GOT3 (cell line): ENCODE data around the gene WDR86.

Source experiments
- DNase-seq: peaks from one replicate; lab custom pipeline; 2025; ENCODE audit warnings: mixed read lengths; lab: John Stamatoyannopoulos, UW

WDR86 gene

GRCh38 chr7:151349507-151349853 lies 60.4 kb downstream of the WDR86 start:
- no peak for DNase-seq

DNA sequence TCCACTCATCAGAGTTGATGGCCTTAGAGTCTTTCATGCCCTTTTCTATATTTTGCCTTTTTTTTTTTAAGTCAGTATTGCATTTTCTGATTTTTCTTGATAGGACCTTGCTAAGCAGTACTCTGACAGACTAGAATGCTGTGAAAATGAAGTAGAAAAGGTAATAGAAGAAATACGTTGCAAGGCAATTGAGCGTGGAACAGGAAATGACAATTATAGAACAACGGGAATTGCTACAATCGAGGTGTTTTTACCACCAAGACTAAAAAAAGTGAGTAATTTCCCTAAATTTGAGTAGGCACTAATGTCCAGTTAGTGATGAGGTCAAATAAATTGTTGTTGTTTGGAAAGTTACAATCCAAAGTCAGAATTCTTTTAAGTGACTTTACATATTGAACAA lies 60.9 kb downstream of the WDR86 start:
- DNase-seq = no peak

GRCh38 chr7:151347200-151347599 lies 62.6 kb downstream of the WDR86 start:
- no peak for DNase-seq

- no peak for DNase-seq
These were observed 63.4 kb downstream of the WDR86 start for GRCh38 chr7:151346470-151346769.

- DNase-seq = no peak
These were observed 64.0 kb downstream of the WDR86 start for GRCh38 chr7:151345576-151346469.

- DNase-seq = no peak
These were observed 66.3 kb downstream of the WDR86 start for GRCh38 chr7:151343516-151343915.

GRCh38 chr7:151342811-151343210 lies 67.0 kb downstream of the WDR86 start:
- DNase-seq = no peak

DNA sequence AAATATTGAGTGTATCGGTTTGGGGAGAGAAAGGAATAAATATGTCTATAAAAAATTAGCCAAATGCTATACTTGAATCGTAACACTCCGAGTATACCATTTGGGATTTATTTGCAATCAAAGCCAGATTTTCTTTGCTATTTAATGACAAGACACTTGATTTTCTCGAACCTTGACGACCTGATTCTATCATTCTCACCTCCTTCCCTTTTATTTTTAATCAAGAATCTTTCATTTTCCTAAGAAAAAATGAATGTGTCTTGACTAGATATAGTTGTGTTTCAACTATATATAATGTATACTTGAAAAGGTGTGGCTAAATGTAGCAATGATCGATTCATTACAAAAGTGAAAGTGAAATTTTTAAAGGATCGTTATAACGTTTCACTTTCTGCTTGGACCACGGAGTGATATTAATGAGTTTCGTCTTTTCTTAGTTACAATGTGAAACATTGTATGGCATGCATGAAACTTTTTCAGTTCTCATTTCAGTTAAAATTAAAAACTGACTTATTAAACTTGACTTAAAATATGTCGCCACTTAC lies 67.7 kb downstream of the WDR86 start:
- DNase-seq = no peak

DNA sequence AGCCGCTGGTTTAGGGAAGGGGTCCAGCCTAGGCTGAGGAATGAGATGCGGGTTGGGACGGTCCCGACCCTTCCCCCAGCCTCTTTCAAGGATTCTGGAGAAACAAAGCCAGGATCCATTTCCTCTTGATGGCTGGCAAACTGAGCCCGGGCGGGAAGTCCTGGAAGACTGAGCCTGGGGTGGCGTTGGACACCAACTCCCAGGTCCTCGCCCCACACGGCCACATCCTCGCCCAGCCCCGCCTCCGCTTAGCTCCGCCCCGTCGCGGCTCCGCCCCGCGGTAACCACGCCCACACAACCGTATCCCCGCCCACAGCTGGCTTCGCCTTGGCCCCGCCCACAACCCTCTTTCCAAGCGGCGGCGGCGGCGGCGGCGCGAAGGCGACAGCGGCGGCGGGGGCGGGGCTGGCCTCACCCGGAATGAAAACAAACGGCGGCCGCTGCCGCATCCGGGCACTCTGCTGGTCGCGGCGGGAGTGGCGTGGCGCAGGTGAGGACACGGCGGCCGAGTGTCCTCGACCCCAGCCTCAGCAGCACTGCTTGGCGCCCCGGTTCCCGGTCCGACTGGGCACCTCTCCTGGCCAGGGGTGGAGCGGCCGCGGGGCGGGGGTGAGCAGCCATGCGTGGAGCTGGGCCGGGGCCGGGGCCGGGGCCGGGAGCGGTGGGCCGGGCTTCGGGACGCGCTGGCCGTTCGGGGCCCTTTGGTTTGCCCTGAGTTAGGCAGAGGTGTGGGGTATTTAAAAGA lies 68.3 kb downstream of the WDR86 start, which contains the start of gene NUB1:
Gene NUB1 (plus strand): TSS at position 456 of the 745 bp plus-strand sequence. CDS start 3,538 bp downstream, outside the sequence.
- DNase-seq = peak; percentile 51

DNA sequence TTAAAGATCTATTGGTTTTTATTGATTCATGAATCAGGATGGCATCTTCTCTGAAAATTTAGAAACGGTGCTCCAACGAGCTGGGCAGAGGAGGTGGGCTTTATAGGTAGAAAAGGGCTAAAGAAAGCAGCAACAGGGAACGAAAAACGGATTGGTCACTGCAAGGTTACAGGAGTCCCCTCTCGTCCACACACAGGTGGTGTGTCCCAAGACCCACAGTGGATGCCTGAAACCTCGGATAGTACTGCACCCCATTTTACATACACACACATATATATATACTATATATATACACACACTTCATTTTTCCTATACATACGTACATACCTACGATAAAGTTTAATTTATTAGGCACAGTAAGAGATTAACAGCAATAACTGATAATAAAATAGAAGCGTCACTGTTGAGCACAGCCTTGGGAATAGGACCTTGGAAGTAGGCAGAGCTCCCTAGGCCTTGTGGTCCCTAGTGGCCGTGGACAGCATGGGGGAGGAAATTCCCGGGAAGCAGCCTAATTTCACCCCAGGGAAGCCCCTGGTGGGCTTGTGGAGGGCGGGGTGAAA lies 69.0 kb downstream of the WDR86 start:
- no peak for DNase-seq

- DNase-seq = no peak
These were observed 70.0 kb downstream of the WDR86 start for GRCh38 chr7:151339651-151340382.

GRCh38 chr7:151338809-151339208 lies 71.0 kb downstream of the WDR86 start:
- no peak for DNase-seq

- no peak for DNase-seq
These were observed 72.5 kb downstream of the WDR86 start for GRCh38 chr7:151337346-151337745.

DNA sequence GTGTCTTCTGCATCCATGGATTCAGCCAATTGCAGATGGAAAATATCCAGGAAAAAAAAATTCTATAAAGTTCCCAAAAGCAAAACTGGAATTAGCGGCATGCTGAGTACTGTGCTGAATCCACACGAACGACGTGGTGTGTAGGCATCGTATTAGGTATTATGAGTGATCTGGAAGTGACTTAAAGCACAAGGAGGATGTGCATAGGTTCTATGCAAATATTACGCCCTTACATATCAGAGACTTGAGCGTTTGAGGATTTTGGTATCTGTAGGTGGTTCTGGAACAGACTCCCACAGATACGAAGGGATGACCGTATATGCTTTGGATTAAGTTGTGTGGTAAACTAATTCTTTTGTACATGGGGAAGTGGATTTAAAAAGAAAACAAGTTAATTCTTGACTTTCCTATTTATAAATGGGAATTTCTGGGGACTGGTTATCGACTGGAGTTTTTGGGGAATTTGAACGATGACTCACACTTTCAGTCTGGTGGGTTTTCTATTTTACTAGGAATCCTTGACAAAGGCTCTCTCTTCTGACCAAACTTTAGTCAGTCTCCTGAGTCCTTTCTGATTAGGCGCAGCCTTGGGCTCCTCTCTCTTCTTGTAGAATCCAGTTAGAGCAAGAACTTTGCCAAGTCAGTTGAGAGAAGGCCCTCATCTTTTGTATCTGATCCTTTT lies 73.7 kb downstream of the WDR86 start:
- no peak for DNase-seq

GRCh38 chr7:151334628-151335027 lies 75.2 kb downstream of the WDR86 start:
- DNase-seq = no peak
